Stimulated activated CD8-positive, alpha-beta memory T cell treated with anti-CD3 and anti-CD28 coated beads, Interleukin-4, amount 100 ng/mL, for 1 hour (primary cell): Measurements from ENCODE around the gene SLC4A4.

Experiments
- DNase-seq, 2 donors: peaks; one replicate each; pipeline ENCODE4 v3.0.0-alpha.2; 2020; ENCODE audit warnings: low read depth in 2 of 2, low spot score in 1 of 2

SLC4A4 gene

GRCh38 chr4:71356924-71357663 is 18.3 kb downstream of the SLC4A4 start:
- DNase-seq = no peak

- no peak for DNase-seq
These were observed 22.0 kb downstream of the SLC4A4 start for GRCh38 chr4:71360844-71361243.

GRCh38 chr4:71361476-71361875 is 22.7 kb downstream of the SLC4A4 start:
- DNase-seq = no peak

- DNase-seq = no peak
These were observed 27.9 kb downstream of the SLC4A4 start for GRCh38 chr4:71366766-71367165.

DNA sequence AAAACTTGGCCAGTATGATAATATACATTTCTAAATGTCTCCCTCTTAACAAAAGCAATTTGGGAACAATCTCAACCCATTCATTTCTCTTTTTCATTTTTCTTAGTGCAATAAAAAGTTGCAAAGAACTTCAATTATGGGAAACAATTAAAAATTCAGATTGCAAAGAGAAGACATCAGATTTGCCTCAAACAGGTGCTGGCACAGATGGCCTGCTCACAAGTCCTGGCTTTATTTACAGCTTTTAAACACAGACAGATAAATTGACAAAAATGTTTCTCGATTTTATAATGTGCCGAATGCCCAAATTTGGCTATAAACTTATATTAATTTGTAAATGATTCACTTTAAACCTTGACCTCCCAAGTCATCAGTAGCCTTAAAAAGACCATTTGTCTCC is 28.7 kb downstream of the SLC4A4 start:
- DNase-seq = no peak

DNA sequence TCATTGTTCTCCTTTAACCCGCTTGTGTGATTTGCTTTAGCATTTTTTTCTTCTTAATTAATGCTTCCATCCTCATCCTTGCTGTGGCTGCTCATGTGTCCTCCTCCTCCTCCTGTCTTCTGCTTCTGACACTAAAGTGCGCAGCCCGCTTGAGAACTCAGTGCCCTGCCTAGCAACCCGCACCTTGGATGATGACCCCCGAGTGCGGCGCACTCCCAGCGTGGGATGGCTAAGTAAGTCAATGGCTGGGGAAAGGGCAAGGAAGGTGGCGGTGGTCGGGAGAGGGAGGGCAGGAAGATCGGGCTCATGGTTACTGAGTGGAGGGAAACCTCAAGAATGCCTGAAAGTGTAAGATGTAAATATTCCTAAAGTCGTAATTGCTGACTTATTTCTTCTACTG is 30.1 kb downstream of the SLC4A4 start:
- no peak for DNase-seq

- no peak for DNase-seq
These were observed 30.7 kb downstream of the SLC4A4 start for GRCh38 chr4:71369536-71369935.

GRCh38 chr4:71375494-71375893 is 36.7 kb downstream of the SLC4A4 start:
- no peak for DNase-seq

DNA sequence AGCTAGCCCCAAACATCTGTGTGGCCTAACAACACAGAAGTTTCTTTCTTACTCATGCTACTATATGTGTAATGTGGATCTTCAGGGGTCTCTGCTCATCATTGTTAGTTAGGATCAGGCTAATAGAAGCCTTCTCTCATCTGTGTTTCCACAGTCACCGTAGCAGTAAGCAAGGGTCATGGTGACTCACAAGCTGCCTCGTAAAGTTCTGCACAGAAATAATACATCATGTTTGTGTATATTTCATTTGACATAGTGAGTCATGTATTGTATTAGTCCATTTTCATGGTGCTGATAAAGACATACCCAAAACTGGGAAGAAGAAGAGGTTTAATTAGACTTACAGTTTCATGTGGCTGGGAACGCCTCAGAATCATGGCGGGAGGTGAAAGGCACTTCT is 38.7 kb downstream of the SLC4A4 start:
- no peak for DNase-seq

GRCh38 chr4:71379126-71379525 is 40.3 kb downstream of the SLC4A4 start:
- no peak for DNase-seq

GRCh38 chr4:71380788-71381187 is 42.0 kb downstream of the SLC4A4 start:
- no peak for DNase-seq

GRCh38 chr4:71382125-71382899 is 43.5 kb downstream of the SLC4A4 start:
- no peak for DNase-seq

DNA sequence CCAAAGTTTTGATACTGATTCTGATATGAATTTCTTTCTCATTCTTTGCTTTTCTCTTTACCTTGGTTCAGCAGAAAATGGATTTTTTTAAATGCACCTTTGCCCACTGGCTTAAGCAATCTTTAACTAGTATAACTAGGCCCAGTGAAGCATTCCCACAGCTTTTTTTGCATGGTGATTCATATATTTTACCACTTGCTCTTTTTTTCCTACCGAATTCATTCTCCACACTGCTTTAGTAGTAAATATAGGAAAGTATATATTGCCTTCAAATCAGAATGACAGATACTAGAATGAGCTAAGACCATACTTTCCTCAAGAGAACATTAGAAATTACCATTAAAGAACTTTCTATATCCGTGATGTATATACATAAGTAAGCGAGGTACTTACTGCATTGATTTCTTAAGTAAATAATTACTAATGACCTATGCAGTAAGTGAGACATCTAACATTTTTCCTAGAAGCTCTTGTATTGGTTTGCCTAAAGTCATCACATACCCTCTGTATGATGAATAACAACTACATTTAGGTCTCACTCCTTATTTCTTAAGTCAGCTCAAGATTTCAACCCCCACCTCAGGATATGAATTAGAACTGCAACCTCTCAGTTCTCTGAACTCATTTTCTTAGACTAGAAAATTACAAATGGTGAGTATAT is 44.2 kb downstream of the SLC4A4 start:
- no peak for DNase-seq

- no peak for DNase-seq
These were observed 45.2 kb downstream of the SLC4A4 start for GRCh38 chr4:71383984-71384383.

DNA sequence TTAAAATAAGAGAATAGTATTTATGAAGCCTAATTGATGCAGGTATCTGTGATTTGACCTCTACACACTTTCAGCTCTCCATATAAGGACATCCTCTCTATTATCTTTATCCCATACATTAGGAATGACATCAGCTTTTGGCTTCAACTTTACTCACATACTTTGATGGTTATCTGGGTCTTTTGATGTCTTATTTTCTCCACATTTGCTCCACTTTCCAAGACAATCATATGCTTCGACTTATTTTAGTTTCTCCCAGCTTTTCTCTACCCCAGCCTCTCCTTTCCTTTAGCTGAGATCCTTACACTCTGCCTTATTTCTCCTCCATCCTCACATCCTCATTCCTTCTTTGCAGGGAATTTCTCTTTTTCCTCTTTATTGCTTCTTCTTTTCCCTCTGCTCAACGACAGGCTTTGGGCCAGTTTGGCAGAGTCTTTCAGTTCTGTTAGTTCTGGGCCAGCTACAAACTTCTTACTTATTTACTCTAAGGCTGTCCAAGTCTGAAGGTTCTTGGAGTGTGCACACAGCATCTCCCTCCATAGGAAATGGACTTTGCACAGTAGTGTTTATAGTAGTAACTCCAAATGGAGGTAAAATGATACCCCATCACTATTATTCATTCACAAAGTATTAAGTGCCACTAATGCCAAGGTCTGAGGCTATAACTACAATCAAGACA is 50.5 kb downstream of the SLC4A4 start:
- no peak for DNase-seq

GRCh38 chr4:71392109-71392508 is 53.3 kb downstream of the SLC4A4 start:
- no peak for DNase-seq

- DNase-seq = no peak
These were observed 57.6 kb downstream of the SLC4A4 start for GRCh38 chr4:71396382-71396781.

- no peak for DNase-seq
These were observed 62.0 kb downstream of the SLC4A4 start for GRCh38 chr4:71400810-71401209.

DNA sequence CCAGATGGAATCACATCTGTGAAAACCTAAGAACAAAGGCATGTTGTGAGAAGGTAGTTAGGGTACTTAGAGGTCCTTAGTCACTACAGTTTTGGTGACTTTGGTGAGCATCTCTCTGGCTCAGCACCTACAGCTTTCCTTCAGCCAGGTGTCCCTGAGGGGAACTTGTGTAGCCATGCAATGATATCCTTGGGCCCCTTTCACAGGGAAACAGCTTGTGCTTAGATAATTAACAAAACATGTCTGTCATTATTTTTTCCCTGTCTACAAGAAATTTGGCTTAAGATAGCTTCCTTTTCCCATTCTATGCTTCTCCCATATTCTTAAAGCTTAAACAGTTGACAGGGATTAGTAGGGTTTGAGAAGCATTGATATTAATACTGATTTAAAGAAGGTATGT is 63.8 kb downstream of the SLC4A4 start:
- DNase-seq = no peak

GRCh38 chr4:71404049-71404448 is 65.2 kb downstream of the SLC4A4 start:
- DNase-seq = no peak

DNA sequence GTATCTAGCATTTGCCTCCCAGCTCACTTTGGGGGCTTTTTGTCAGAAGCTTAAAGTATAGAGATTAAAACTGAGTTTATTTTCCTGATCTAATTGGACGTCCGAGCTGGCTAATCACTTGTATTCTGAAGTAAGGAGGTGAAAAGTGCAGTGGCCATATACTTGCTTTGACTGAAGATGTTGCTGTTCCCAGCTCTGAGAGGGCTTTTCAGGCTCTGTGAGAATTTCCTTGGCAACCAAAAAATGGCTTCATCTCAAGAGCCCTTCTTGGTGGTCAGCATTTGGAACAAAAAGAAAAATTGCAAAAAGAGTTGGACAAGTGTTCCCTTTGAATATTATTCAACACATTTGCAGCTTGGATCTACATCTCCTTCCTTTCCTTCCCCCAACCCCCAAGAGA is 67.0 kb downstream of the SLC4A4 start:
- no peak for DNase-seq
